HG03460 (cell line): ENCODE measurements around the gene KLKB1.
"Not testable (repeated sequence)": the region's sequence is repeated elsewhere in the genome, so short reads cannot be mapped to it uniquely, and the experiment has no call there.

ENCODE experiments used
- ATAC-seq: cut with Tn5 transposase; IDR thresholded peaks from one replicate; pipeline ENCODE4 v1.9.1; 2021; ENCODE audit not compliant: unreplicated experiment

Gene KLKB1

DNA sequence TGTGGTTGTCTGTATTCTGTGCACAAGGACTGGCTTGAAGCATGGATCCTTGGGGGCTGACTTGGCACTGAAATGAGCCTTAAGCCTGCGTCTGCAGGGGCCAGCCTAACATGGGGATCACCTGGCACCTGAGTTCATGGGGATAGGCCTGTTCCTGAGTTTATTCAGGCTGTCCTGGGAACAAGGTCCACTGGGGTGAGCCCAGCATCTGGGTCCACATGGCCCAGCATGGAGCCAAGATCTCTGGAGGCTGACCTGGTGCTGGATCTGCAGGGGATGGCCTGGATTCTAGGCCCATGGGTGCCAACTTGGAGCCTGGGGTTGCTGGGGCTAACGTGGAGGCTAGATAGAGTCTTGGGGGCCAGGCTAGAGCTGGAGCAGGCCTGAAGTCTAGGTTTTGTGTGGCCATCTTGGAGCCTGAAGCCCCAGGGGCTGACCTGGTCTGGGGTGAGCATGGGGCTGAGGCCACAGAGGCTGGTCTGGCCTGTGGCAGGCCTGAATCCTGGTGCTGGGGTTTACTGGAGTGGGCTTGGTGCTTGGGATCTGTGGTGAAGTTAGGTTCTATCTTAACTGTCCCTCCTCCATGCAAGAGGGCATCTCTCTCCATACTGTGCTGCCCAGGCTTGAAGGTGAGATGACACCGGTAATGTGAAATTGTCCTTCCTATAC is 652 bp upstream of the KLKB1 start:
- ATAC-seq = no peak

- ATAC-seq = no peak
Observed at GRCh38 chr4:186227744-186228513, 622 bp downstream of the KLKB1 start.

- no peak for ATAC-seq
Observed at GRCh38 chr4:186228514-186228894, 1.2 kb downstream of the KLKB1 start.

GRCh38 chr4:186234367-186234766 is 7.1 kb downstream of the KLKB1 start:
- ATAC-seq = no peak

- no peak for ATAC-seq
Observed at GRCh38 chr4:186236126-186236525, 8.8 kb downstream of the KLKB1 start.

- ATAC-seq = no peak
Observed at GRCh38 chr4:186240452-186240847, 13.1 kb downstream of the KLKB1 start.

DNA sequence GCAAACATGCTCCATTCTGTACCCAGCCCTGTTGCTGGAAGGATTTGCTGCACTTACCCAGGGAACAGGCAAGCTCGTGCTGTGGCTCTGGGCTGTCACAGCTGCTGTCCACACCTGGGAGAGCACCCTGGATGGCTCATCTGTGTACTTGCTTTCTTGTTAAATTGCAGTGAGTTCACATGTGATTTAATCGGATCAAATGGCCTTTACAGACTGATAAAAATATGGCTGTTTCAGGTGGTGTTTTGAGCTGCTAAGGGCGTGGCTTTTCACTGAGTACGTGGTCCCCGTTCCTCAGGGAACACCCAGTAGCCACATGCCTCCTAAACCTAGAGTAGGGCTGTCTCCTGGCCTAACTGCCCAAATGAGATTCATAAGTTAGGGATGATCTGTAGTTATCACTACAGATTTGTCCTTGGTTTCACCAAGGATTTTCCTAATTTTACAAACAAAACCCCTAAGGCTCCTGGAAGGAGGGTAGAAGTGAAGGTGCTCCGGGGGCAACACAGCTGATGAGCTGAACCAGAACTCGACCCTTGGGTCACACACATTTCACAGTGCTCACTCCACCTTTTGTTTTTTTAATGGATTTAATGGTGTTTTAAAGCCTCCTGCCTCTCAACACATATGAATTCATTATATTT is 13.7 kb downstream of the KLKB1 start:
- ATAC-seq = no peak

GRCh38 chr4:186241616-186242015 is 14.3 kb downstream of the KLKB1 start:
- ATAC-seq = no peak

DNA sequence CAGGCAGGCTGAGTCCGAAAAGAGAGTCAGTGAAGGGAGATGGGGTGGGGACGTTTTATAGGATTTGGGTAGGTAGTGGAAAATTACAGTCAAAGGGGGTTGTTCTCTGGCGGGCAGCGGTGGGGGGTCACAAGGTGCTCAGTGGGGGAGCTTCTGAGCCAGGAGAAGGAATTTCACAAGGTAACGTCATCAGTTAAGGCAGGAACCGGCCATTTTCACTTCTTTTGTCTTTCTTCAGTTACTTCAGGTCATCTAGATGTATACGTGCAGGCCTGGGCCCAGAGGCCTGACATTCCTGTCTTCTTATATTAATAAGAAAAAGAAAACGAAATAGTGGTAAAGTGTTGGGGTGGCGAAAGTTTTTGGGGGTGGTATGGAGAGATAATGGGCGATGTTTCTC is 14.7 kb downstream of the KLKB1 start:
- not testable (repeated sequence) for ATAC-seq

GRCh38 chr4:186243331-186243730 is 16.0 kb downstream of the KLKB1 start:
- no peak for ATAC-seq

GRCh38 chr4:186244835-186245234 is 17.5 kb downstream of the KLKB1 start:
- ATAC-seq = no peak

DNA sequence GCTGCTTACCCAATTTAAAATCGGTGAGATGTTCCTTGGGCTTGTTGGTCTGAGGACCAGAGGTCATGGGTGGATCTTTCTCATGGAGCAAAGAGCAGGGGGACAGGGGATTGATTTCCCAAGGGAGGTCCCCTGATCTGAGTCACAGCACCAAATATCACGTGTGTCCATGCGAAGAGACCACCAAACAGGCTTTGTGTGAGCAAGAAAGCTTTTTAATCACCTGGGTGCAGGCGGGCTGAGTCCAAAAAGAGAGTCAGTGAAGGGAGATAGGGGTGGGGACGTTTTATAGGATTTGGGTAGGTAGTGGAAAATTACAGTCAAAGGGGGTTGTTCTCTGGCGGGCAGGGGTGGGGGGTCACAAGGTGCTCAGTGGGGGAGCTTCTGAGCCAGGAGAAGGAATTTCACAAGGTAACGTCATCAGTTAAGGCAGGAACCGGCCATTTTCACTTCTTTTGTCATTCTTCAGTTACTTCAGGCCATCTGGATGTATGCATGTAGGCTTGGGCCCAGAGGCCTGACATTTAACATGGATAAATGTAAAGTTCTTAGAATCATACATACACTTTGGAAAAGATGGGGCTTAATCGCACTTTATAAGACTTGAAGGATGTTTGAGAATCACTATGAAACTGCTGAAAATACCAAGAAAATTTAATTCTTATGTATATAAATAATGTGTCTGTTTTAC is 19.9 kb downstream of the KLKB1 start:
- not testable (repeated sequence) for ATAC-seq

- no peak for ATAC-seq
Observed at GRCh38 chr4:186248643-186249042, 21.3 kb downstream of the KLKB1 start.

DNA sequence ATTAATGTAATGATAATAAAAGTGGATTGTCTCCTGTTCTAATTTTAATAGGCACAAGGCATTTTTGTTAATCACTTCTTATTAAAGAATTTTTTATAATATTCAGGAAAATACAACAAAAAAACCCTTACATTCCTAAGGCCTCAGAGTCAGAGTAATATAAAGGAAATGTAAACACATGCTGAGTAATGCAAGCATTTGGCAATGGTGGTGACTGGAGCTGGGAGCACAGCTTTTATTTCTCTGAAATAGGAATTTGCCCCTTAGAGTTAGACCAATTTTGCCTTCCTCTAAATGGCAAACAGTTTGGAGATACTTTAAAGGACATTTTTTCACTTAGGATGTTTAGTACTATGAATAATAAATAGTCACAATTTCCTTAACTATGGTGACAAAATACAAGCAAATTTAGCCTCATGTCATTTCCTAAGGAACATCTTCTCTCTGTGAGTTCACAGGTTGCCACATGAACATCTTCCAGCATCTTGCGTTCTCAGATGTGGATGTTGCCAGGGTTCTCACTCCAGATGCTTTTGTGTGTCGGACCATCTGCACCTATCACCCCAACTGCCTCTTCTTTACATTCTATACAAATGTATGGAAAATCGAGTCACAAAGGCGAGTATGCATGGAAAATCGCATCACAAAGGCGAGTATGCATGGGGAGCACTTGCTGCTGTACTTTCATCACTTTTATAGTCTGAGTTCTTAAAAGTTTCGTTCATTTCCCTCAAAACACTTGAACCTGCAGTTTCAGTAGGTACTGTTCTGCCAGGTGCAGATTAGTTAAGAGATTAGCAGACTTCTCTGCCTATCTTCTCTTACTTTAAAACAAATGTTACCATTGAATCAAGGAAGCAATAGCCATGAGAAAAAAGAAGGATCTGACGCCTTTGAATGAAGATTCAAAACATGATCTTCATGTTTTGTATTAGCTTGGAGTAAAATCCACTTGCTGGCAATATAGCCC is 22.8 kb downstream of the KLKB1 start:
- no peak for ATAC-seq

- ATAC-seq = no peak
Observed at GRCh38 chr4:186250760-186251159, 23.5 kb downstream of the KLKB1 start.

GRCh38 chr4:186255122-186255521 is 27.8 kb downstream of the KLKB1 start:
- ATAC-seq = no peak

DNA sequence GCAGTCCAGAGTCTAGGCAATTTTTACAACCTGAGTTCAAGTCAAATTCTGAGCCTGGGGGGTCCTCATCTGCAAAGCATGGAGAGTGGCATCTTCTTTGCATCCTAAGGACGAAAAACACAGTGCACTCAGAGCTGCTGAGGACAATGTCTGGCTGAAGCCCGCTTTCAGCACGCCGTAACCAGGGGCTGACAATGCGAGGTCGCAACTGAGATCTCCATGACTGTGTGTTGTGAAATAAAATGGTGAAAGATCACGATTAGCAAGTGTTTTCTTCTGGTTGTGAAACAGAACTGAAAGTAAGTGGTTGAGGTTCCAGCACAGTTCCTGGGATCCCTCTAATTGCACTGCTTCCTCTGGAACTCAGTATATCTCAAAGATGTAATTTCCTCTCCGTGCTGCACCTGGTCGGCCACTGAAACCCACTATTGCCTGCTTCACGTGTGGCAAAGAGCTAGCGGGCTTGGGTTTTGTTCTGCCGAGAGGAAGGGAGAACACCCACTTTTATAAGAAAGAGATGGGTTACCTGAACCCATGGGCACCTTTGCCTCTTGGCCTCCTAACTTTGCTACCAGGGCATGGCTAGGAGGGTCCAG is 31.0 kb downstream of the KLKB1 start:
- no peak for ATAC-seq

GRCh38 chr4:186260117-186260503 is 32.8 kb downstream of the KLKB1 start:
- ATAC-seq = no peak

DNA sequence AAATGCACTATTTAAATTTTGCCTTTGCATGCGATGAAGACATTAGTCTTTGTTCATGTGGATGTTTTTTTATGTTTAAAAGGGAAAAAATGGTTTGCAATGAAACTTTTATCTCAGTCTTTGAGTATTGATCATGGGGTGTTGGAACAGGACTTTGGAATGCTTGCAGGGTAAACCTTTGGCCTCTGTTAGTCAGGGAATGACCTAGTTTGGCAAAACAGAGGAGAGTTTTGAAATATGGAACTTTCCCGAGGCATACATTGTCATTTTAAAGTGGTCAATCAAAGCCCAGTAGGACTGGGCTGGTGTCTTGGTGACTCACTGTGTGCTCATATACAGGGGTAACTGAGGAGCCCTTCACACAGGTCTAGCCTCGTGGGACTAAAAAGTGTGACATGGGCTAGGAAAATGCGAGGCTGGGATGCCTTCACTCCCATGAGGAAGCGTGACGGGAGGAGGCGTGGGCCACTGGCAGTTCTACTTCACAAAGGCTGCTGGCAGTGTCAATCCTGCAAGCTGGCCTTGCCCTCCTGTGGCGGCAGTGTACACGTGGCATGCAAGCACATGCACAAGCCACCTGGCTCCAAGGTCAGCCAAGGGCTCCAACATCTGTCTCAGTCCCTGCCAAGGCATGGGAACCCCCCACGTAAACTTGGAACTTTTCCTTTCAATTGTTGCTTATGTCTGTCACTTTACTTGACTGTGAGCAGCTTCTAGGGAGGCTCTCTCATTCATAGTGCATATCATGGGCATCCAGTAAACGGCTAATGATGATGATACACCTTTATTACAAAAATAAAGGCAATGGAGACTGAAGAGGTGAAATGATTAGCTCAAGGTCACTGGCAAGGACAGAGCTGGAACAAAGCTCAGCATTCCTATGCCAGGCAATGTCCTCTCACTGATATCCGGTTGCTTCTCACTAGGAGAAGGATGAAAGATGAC is 33.5 kb downstream of the KLKB1 start:
- ATAC-seq = no peak
